ENCODE results near the gene ZBED6. TPM values are rescaled to one million over a fixed set of nuclear protein-coding genes. Genes with fewer than 3 reads are reported as not detected.
A peak's percentile ranks its signal among the peaks of the same experiment; 100 is the strongest.

Gene ZBED6
- total and polyA plus RNA-seq, 7 donors, result 0.60 to 21.4 (median 11.0) TPM

- TF ChIP-seq, protein P1, sequence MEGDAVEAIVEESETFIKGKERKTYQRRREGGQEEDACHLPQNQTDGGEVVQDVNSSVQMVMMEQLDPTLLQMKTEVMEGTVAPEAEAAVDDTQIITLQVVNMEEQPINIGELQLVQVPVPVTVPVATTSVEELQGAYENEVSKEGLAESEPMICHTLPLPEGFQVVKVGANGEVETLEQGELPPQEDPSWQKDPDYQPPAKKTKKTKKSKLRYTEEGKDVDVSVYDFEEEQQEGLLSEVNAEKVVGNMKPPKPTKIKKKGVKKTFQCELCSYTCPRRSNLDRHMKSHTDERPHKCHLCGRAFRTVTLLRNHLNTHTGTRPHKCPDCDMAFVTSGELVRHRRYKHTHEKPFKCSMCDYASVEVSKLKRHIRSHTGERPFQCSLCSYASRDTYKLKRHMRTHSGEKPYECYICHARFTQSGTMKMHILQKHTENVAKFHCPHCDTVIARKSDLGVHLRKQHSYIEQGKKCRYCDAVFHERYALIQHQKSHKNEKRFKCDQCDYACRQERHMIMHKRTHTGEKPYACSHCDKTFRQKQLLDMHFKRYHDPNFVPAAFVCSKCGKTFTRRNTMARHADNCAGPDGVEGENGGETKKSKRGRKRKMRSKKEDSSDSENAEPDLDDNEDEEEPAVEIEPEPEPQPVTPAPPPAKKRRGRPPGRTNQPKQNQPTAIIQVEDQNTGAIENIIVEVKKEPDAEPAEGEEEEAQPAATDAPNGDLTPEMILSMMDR (IDR thresholded peaks at IDR 0.05), result no peak
- TF ChIP-seq POLR2AphosphoS5 (IDR thresholded peaks at IDR 0.05) (no peak), EP300 (IDR thresholded peaks at IDR 0.05) (no peak), POLR2A (IDR thresholded peaks at IDR 0.05) (no peak)
- Histone ChIP-seq H3K4me3 (no peak overlapping the region), H3K9me3 (no peaks in the 10 kb centered on the region), H3K4me1 (peaks cover 0 to 10% (median 6%) of the 10 kb centered on the region in 4 donors), H3K27me3 (no peaks in the 10 kb centered on the region), H3K27ac (peak overlapping the region in 1 of 4 donors; percentile 20), H3K36me3 (no peaks in the 10 kb centered on the region)
- intact Hi-C loops (cut with DNase I), result no loop called here
- 67 to 80% methylated on average over 3 of the region's 3 CpGs for WGBS, 2 donors
- DNase-seq, result no peak
Observed at GRCh38 chr1:203764105-203765028, 31.1 kb upstream of the ZBED6 start.

- 61 to 81% methylated on average over 16 of the region's 16 CpGs for WGBS, 2 donors
Observed at GRCh38 chr1:203765029-203765837, 30.2 kb upstream of the ZBED6 start, which contains the start of gene LAX1. TSS of gene LAX1 (plus strand) at chr1:203765183. CDS start at chr1:203765566, 383 bp downstream.

DNA sequence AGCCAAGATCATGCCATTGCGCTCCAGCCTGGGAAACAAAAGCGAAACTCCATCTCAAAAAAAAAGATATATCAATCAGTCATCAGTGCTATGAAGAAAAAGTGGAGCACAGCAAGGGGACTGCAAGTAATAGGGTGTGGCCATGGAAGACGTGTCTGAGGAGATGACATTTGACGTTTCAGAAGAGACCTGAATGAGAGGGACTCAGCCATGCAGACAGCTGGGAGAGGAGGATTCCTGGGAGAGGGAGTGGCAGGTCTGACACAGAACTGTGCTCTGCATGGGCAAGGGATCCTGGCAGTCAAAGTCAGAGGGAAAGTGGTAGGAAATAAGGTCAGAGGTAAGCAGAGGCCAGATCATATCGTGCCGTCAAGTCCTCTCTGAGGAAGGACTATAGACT is 27.2 kb upstream of the ZBED6 start:
- TF ChIP-seq POLR2AphosphoS5 (IDR thresholded peaks at IDR 0.05) (no peak), EP300 (IDR thresholded peaks at IDR 0.05) (no peak)
- Histone ChIP-seq H3K9me3 (no peaks in the 10 kb centered on the region), H3K4me3 (no peak overlapping the region), H3K27ac (no peak overlapping the region), H3K36me3 (no peaks in the 10 kb centered on the region), H3K4me1 (peaks cover 0 to 34% (median 22%) of the 10 kb centered on the region in 4 donors), H3K27me3 (no peaks in the 10 kb centered on the region)
- DNase-seq, result no peak
- 46 to 71% methylated on average over 6 of the region's 6 CpGs for WGBS, 2 donors
- intact Hi-C loops (cut with DNase I), result no loop called here

More at GRCh38 chr1:203765029-203765837, 30.2 kb upstream of the ZBED6 start, which contains the start of gene LAX1:
- Histone ChIP-seq H3K27me3 (no peaks in the 10 kb centered on the region), H3K4me3 (no peak within 1 kb of the TSS), H3K9me3 (no peaks in the 10 kb centered on the region), H3K27ac (peak within 1 kb of the TSS in 1 of 4 donors; percentile 20), H3K4me1 (peaks cover 0 to 17% (median 14%) of the 10 kb centered on the region in 4 donors), H3K36me3 (no peaks in the 10 kb centered on the region)
- TF ChIP-seq POLR2AphosphoS5 (IDR thresholded peaks at IDR 0.05) (peak in 1 of 4 donors; percentile 22), POLR2A (IDR thresholded peaks at IDR 0.05) (no peak)
- DNase-seq, result no peak
- intact Hi-C loops (cut with DNase I), result no loop called here

GRCh38 chr1:203769505-203770343 is 25.7 kb upstream of the ZBED6 start:
- intact Hi-C loops (cut with DNase I), result loop anchor here (2.0 kb wide), 1 partner anchor 25 kb away; the partner anchor contains the start of genes ZBED6 and ZC3H11A
- H3K4me3 ChIP-seq, result peak overlapping the region in 2 of 4 donors; percentile 21 to 31
- peak overlapping the region; percentile 49 to 74 (median 63) for H3K27ac ChIP-seq
- peak; percentile 92 for DNase-seq
- H3K4me1 ChIP-seq, result peaks cover 0 to 34% (median 22%) of the 10 kb centered on the region in 4 donors
- peak; percentile 37 to 62 (median 55) for TF ChIP-seq POLR2AphosphoS5 (IDR thresholded peaks at IDR 0.05)
- TF ChIP-seq, protein P1 (IDR thresholded peaks at IDR 0.05), result no peak
- no peak for TF ChIP-seq POLR2A (IDR thresholded peaks at IDR 0.05)
- TF ChIP-seq EP300 (IDR thresholded peaks at IDR 0.05), result peak in 1 of 4 donors; percentile 8
- H3K27me3 ChIP-seq, result no peaks in the 10 kb centered on the region
- H3K36me3 ChIP-seq, result no peaks in the 10 kb centered on the region
- no peaks in the 10 kb centered on the region for H3K9me3 ChIP-seq
- WGBS, 2 donors, result 20 to 45% methylated on average over 15 of the region's 15 CpGs

GRCh38 chr1:203771901-203772301 is 23.5 kb upstream of the ZBED6 start:
- intact Hi-C loops (cut with DNase I), result loop anchor here (2.0 kb wide), 1 partner anchor 23 kb away; the partner anchor contains the start of genes ZBED6 and ZC3H11A
- no peaks in the 10 kb centered on the region for H3K36me3 ChIP-seq
- H3K9me3 ChIP-seq, result no peaks in the 10 kb centered on the region
- H3K4me1 ChIP-seq, result peaks cover 0 to 34% (median 22%) of the 10 kb centered on the region in 4 donors
- 75 to 91% methylated on average over 7 of the region's 7 CpGs for WGBS, 2 donors
- H3K27me3 ChIP-seq, result no peaks in the 10 kb centered on the region
- no peak overlapping the region for H3K4me3 ChIP-seq
- TF ChIP-seq POLR2AphosphoS5 (IDR thresholded peaks at IDR 0.05) (peak in 3 of 4 donors; percentile 51 to 70 (median 54)), POLR2A (IDR thresholded peaks at IDR 0.05) (no peak), EP300 (IDR thresholded peaks at IDR 0.05) (peak in 3 of 4 donors; percentile 39 to 63 (median 61))
- TF ChIP-seq, protein P1 (IDR thresholded peaks at IDR 0.05), result no peak
- peak overlapping the region in 3 of 4 donors; percentile 62 to 78 (median 73) for H3K27ac ChIP-seq
- DNase-seq, result peak; percentile 88
